Activated naive CD4-positive, alpha-beta T cell treated with anti-CD3 and anti-CD28 coated beads, Interleukin-2, amount 50 U/mL, for 24 hours (primary cell): ENCODE results near the gene AP2B1.

Experiments
- H3K27ac Mint-ChIP-seq: one replicate; pipeline ENCODE4 v1.8.0; 2021; ENCODE audit warnings: mild to moderate bottlenecking, mixed read lengths
- H3K27me3 Mint-ChIP-seq: one replicate; pipeline ENCODE4 v1.8.0; 2021; ENCODE audit warnings: mixed read lengths
- H3K36me3 Mint-ChIP-seq: one replicate; pipeline ENCODE4 v1.8.0; 2021; ENCODE audit warnings: mixed read lengths
- H3K4me1 Mint-ChIP-seq: one replicate; pipeline ENCODE4 v1.8.0; 2021; ENCODE audit warnings: mixed read lengths
- H3K4me3 Mint-ChIP-seq: one replicate; pipeline ENCODE4 v1.8.0; 2021; ENCODE audit warnings: mild to moderate bottlenecking, mixed read lengths
- H3K9me3 Mint-ChIP-seq: one replicate; pipeline ENCODE4 v1.8.0; 2021; ENCODE audit warnings: mixed read lengths

Gene AP2B1

DNA sequence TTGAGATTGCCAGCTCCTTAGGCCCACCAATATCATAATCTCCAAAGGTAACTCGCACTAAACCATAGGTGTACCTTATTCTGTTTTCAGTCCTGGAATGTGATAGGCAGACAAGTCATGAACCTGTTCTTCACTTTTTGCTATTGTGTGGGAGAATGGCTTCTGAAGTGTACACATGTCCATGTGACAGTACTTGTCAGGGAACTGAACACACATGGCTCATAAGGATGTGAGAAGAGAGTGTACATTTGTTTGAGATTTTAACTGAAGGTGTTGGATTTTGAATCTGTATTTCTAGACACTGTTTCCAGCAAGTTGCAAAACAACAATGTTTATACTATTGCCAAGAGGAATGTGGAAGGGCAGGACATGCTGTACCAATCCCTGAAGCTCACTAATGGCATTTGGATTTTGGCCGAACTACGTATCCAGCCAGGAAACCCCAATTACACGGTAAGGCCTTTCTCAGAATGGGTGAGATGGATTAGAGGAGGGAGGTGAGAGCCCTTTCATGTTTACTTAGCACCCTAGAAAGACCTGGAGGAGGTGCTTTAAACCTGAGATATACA is 129.9 kb downstream of the AP2B1 start:
- no peaks in the 10 kb centered on the region for H3K9me3 Mint-ChIP-seq

DNA sequence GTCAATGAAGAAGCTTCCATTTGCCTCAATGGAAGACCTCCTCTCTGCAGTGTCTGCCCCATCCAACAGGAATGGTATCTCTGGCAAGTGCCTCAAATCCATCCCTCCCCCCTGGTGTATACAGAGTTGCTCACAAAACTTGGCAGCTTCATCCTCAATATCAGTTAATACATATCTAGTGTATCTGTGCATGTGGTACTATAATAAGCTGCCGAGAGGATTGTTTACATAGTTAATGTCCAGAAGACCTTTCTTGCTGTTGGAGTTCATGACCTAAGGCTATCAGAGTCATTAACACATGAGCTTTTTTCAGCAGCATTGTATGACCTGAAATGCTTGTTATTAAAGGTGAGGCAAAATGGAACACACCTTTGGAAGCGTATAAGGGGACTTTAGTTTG is 130.4 kb downstream of the AP2B1 start:
- H3K27me3 Mint-ChIP-seq = no peaks in the 10 kb centered on the region
- no peaks in the 10 kb centered on the region for H3K9me3 Mint-ChIP-seq
- H3K4me3 Mint-ChIP-seq = no peak overlapping the region
- no peak overlapping the region for H3K27ac Mint-ChIP-seq
- no peaks in the 10 kb centered on the region for H3K4me1 Mint-ChIP-seq
- H3K36me3 Mint-ChIP-seq = peaks cover 4% of the 10 kb centered on the region

More for the DNA sequence above, 129.9 kb downstream of the AP2B1 start:
- Mint-ChIP-seq H3K4me1 (peaks cover 3% of the 10 kb centered on the region), H3K4me3 (no peak overlapping the region), H3K27me3 (no peaks in the 10 kb centered on the region), H3K27ac (no peak overlapping the region), H3K36me3 (peaks cover 4% of the 10 kb centered on the region)

DNA sequence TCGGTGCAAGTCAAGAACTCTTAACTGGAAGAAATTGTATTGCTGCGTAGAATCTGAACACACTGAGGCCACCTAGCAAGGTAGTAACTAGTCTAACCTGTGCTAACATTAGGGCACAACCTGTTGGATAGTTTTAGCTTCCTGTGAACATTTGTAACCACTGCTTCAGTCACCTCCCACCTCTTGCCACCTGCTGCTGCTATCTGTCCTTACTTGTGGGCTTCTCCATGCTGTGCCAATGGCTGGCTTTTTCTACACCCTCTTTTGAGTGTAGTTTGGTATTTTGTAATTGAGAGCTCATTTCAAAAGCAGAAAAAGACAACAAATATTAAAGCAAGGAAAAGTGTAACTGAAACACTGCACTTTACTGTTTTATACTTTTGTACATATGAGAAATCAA is 136.6 kb downstream of the AP2B1 start:
- H3K4me1 Mint-ChIP-seq = no peaks in the 10 kb centered on the region
- no peak overlapping the region for H3K27ac Mint-ChIP-seq
- H3K4me3 Mint-ChIP-seq = no peak overlapping the region
- H3K9me3 Mint-ChIP-seq = no peaks in the 10 kb centered on the region
- no peaks in the 10 kb centered on the region for H3K27me3 Mint-ChIP-seq
- peaks cover 8% of the 10 kb centered on the region for H3K36me3 Mint-ChIP-seq

DNA sequence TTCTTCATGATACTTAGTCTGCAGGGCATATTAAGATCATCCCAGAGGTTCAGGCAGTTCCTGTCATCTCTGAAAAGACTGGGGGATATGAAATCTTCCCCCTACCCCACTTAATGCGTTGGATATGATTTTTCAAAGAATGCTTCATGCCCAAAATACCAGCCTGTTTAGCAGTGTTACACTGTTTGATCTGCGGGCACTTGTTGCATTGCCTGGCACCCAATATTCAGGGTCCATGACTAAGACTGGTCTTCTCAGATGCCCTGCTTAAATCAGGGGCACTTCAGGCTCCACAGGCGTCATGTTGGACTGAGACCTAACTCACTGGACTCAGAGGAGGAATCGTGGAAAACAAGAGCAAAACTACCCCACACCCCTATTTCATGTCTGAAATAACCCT is 137.9 kb downstream of the AP2B1 start:
- Mint-ChIP-seq H3K4me3 (no peak overlapping the region), H3K27me3 (no peaks in the 10 kb centered on the region), H3K4me1 (peaks cover 6% of the 10 kb centered on the region), H3K9me3 (no peaks in the 10 kb centered on the region), H3K36me3 (peaks cover 7% of the 10 kb centered on the region), H3K27ac (no peak overlapping the region)

DNA sequence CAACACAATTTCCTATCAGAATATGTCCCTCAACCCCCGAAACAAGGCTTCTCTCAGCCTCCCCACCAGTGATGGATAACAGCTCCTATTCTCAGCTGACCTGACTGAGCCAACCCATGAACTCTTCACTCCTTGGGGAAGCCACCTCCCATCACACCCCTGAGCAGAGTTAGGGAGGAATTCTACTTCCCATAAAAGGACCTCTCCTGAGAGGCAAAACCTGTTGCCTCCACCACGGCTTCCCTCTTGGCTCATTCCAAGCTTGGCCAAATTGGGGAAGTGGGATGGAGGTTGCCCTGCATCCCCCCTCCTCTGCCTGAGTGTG is 138.6 kb downstream of the AP2B1 start:
- Mint-ChIP-seq H3K27ac (no peak overlapping the region), H3K27me3 (no peaks in the 10 kb centered on the region), H3K4me3 (no peak overlapping the region), H3K4me1 (peaks cover 12% of the 10 kb centered on the region), H3K36me3 (peaks cover 4% of the 10 kb centered on the region), H3K9me3 (no peaks in the 10 kb centered on the region)

DNA sequence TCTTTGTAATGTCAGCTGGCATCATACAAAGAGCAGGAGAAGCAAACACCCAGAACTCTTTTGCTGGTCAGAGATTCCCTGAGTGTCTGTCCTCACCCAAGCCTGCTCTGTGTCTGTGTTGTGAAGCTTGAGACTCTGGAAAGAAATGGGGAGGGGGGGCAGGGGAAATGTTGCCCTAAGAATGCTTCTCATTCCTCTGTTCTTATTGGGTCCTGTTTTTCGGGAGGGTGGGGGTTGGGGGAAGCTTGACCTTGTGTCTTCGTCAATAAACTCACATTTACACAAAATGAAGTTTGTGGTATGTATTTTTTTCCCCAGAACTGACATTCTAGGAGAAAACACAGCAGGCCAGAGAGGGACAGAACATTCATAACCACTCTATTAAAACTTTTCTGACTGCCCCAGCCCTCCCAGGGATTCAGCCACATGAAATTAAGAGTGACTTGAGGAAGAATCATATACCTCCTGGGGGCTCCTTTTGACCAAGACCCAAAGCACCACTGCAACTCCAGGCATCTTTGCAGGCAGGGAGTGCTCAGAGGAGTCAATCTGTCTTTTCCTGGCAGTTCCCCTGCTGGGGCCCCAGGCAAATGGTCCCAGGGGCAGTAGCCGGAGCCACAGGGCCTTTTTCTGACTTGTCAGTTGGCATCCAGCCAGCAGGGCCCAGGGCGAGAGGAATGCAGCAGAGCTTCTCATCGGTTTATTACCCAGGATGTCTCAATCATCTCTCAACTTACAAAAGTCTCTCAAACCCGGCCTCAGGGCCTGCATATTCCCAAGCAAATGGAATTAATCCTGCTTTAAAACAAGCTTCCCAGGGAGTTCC is 139.2 kb downstream of the AP2B1 start:
- Mint-ChIP-seq H3K27me3 (no peaks in the 10 kb centered on the region), H3K27ac (no peak overlapping the region), H3K4me3 (no peak overlapping the region), H3K9me3 (no peaks in the 10 kb centered on the region), H3K4me1 (peaks cover 18% of the 10 kb centered on the region), H3K36me3 (peaks cover 3% of the 10 kb centered on the region)

DNA sequence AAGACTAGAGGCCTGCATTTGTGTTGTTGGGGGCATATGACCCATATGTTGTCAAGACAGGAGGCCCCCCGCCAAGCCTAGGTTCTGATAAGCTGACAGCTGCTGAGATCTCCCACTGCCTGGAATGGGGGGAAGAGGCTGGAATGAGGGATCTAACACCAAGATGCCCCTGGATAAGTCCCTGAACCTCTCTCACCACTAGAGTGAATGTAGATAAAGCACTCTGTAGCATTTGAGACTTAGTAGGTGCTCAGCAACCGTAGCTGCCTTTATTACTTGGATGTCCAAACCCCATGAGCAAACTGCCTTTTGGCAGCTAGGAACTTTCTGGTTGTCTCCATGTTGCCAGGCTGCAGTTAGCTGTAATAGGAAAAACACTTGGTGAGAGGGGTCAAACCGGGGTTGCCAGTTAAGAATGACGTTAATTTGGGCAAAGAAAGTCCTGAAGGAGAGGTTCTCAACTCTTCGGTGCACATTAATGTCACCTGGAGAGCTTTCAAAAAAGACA is 139.9 kb downstream of the AP2B1 start:
- Mint-ChIP-seq H3K4me3 (no peak overlapping the region), H3K36me3 (peaks cover 3% of the 10 kb centered on the region), H3K9me3 (no peaks in the 10 kb centered on the region), H3K27me3 (no peaks in the 10 kb centered on the region), H3K4me1 (peaks cover 18% of the 10 kb centered on the region), H3K27ac (no peak overlapping the region)

DNA sequence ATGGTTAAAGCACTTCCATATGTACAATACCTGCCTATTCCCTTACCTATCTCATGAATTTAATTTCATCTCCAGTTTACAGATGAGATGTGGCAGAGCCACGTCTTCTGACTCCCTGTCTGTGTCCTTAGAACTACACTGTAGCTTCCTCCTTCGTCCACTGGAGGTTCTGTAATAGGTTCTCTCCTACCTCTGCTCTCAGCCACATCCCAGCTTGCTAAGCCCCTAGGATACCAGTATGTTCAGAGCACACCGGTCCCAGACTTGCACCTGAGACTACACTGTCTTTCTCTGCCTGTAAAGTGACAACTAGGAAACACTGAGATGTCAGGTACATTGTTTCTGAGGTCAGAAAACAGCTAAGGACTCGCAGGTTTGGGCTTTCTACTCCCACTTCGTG is 140.5 kb downstream of the AP2B1 start:
- Mint-ChIP-seq H3K36me3 (peaks cover 3% of the 10 kb centered on the region), H3K9me3 (no peaks in the 10 kb centered on the region), H3K27me3 (no peaks in the 10 kb centered on the region), H3K4me1 (peaks cover 21% of the 10 kb centered on the region), H3K4me3 (no peak overlapping the region), H3K27ac (no peak overlapping the region)

DNA sequence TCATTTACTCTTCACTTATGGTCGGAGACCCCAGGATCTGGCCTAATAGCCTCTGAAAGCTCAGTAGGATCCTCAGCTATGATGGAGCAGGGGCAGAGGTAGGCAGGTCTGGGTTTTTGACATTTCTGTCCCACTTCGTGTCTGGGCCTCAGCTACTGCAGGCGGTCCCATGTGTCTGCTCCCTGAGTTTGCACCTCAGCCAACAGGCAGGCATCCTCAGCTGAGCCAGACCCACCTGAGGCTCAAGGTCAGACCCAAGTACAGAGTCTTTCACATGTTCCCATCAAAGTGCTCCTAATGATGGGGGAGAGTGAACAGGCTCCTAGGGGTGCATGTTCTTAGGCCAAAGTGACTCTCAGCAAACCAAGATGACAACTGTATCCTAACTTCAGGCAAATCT is 141.4 kb downstream of the AP2B1 start:
- Mint-ChIP-seq H3K36me3 (peaks cover 3% of the 10 kb centered on the region), H3K4me1 (peaks cover 21% of the 10 kb centered on the region), H3K27ac (peak overlapping the region; percentile 30), H3K4me3 (no peak overlapping the region), H3K9me3 (no peaks in the 10 kb centered on the region), H3K27me3 (no peaks in the 10 kb centered on the region)

DNA sequence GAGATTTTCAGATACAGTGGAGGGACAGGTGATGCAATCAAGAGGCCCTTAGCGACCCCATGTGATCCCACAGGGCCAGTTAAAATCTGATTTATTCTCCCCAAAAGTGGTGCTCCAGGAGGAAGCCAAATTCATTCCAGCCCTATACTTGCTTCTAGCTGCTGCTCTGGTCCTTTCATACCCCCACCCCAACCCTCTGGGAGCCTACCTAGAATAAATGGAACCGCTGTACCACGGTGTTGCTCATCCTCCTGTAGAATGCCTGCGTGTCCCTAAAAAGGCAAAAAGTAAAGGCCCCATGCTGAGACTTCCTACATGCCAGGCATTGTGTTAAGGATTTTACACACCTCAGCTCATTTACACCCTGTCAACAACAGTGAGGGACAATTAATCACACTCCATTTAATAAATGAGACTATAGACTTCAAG is 142.3 kb downstream of the AP2B1 start:
- peaks cover 21% of the 10 kb centered on the region for H3K4me1 Mint-ChIP-seq
- peak overlapping the region; percentile 20 for H3K4me3 Mint-ChIP-seq
- no peaks in the 10 kb centered on the region for H3K36me3 Mint-ChIP-seq
- H3K27ac Mint-ChIP-seq = no peak overlapping the region
- no peaks in the 10 kb centered on the region for H3K9me3 Mint-ChIP-seq
- no peaks in the 10 kb centered on the region for H3K27me3 Mint-ChIP-seq

DNA sequence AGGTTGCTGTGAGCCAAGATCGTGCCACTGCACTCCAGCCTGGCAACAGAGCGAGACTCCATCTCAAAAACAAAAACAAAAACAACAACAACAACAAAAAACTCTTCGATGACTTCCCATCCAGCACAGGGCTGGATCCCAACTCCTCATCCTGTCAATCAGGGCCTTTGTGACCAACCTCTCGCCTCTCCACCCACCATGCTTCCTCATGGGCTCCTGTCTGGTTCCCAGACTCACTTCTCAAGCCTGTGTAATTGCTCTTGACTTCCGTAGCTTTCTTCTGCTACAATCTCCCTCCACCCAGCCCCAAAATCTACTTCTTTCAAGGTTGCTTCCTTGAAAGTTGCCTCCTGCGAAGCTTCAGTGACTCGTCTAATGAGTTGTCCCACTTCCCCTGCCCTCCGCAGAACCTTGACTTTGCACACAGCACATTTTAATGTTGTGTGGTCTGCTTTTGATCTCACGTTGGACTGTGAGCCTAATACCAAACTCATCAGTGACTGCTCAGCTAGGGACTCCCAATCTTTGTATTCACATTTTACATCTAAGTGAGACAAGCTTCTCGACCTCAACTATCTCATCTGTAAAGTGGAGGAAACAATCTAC is 143.4 kb downstream of the AP2B1 start:
- no peaks in the 10 kb centered on the region for H3K27me3 Mint-ChIP-seq

DNA sequence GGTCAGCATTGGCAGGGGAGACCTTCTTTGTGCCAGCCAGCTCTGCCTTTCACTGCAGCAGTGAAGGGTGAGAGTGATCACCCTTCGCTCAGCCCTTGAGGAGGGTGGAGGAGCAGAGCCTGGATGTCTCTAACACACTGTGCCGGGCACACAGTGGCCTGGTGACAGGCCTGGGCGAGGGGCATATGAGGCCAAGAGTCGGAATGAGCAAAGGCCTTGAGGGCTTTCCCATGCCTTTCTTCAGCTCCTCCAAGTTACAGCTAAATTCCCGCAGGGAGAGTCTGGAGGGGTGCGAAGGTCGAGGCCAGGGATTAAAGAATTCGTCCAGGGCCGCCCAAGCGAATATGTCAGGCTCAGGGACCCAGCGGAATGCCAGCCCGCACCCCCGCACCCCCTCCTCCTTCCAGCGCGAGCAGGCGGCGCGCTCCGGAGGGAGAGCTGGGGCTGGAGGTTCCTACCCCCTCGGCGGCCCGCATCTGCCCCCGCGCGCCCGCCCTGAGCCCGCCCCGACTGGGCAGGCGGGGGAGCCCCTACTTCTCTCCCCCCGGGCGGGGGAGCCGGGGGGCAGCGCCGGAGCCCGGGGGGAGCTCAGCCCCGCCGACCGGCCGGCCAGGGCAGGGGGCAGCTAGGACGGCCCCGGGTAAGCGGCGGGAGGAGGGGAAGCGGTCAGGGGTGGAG is 144.3 kb downstream of the AP2B1 start, which contains the start of gene RASL10B:
RASL10B (plus strand) TSS at position 401 of the 678 bp plus-strand sequence. CDS start 3,546 bp downstream, outside the sequence.
- peak within 1 kb of the TSS; percentile 85 for H3K4me3 Mint-ChIP-seq
- H3K27ac Mint-ChIP-seq = no peak within 1 kb of the TSS

More for the DNA sequence above, 143.4 kb downstream of the AP2B1 start:
- peaks cover 21% of the 10 kb centered on the region for H3K4me1 Mint-ChIP-seq
- no peaks in the 10 kb centered on the region for H3K9me3 Mint-ChIP-seq
- peak overlapping the region; percentile 85 for H3K4me3 Mint-ChIP-seq
- no peak overlapping the region for H3K27ac Mint-ChIP-seq
- no peaks in the 10 kb centered on the region for H3K36me3 Mint-ChIP-seq

DNA sequence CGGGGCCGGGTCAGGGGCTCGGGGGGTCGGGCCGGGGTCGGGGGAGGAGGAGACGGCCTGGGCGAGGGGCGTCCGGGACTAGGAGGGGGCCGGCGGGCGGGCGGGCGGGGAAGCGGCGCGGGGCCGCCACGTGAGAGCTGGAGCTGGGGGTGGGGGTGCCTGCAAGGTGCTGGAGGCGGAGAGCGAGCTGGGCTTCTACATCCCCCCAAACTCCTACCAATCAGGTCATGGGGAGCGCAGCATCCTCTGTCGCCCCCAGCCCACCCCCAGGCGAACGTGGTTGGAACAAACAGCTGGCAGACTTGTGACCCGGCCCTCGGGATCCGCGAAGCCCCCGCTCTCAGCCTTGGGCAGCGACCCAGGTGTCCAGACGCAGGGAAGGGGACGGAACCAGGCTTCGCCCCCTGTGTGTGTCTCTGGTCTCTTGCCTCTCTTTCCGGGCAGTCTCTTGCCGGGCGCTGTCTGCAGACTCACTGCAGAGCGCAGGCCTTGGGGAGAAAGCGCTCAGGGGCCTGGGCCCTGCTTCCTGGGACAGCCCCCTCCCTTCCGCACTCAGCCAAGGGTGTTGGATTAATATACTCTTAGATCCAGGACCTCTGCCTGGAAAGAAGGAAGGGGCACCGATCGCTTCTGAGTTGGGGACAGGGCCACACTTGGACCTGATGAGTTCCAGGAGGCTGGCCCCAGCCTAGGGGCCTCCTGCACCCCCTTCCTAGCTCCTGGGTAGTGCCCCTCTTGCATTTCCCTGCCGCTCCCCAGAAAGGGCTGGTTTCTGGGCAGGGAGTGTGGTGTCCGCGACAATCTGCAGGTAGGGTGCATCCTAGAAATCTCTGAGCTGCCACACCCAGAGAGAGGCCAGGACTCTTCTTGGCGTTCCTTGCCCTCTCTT is 145.0 kb downstream of the AP2B1 start:
- Mint-ChIP-seq H3K9me3 (no peaks in the 10 kb centered on the region), H3K4me3 (peak overlapping the region; percentile 83), H3K27ac (no peak overlapping the region), H3K27me3 (no peaks in the 10 kb centered on the region), H3K36me3 (no peaks in the 10 kb centered on the region), H3K4me1 (peaks cover 21% of the 10 kb centered on the region)

More for the DNA sequence above, 144.3 kb downstream of the AP2B1 start, which contains the start of gene RASL10B:
- no peaks in the 10 kb centered on the region for H3K9me3 Mint-ChIP-seq
- no peaks in the 10 kb centered on the region for H3K27me3 Mint-ChIP-seq
- no peaks in the 10 kb centered on the region for H3K36me3 Mint-ChIP-seq
- H3K4me1 Mint-ChIP-seq = peaks cover 21% of the 10 kb centered on the region

DNA sequence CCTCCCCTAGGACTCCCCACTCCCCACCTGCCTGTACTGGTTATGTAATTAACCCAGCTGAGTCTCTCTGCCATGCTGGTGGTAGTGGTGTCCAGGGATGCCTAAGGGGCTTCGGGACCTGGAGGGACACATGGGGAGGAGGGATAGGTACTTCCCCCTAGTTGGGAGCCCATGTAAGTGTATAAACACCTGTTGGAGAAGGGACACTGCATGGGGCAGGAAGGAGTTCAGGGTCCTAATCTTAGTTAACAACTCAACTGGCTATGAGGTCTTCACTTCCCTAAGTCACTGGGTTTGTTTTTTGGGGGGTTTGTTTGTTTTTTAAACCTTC is 145.6 kb downstream of the AP2B1 start:
- H3K4me3 Mint-ChIP-seq = peak overlapping the region; percentile 83
- H3K27ac Mint-ChIP-seq = no peak overlapping the region
- H3K9me3 Mint-ChIP-seq = no peaks in the 10 kb centered on the region
- no peaks in the 10 kb centered on the region for H3K36me3 Mint-ChIP-seq
- H3K4me1 Mint-ChIP-seq = peaks cover 21% of the 10 kb centered on the region
- no peaks in the 10 kb centered on the region for H3K27me3 Mint-ChIP-seq

DNA sequence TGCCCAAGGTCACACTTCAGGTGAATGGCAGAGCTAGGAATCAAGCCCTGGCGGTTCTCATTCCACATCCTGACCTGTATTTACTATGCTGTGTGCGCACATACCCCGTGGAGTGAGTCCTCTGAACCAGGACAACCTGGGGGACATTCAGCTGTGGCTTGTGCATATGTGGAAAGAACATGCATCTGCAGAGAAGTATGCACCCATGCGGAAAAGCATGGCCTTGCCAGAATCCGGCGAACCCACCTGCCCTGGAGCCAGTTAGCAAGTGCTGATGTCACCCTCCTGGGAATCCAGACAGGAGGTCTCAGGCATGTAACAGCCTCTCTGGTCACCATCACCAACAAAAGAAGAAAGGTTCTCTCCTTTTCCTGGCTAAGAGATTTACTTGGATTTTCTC is 146.2 kb downstream of the AP2B1 start:
- H3K36me3 Mint-ChIP-seq = no peaks in the 10 kb centered on the region
- no peaks in the 10 kb centered on the region for H3K27me3 Mint-ChIP-seq
- H3K9me3 Mint-ChIP-seq = no peaks in the 10 kb centered on the region
- H3K4me1 Mint-ChIP-seq = peaks cover 21% of the 10 kb centered on the region
- no peak overlapping the region for H3K4me3 Mint-ChIP-seq
- no peak overlapping the region for H3K27ac Mint-ChIP-seq
